22Rv1 (cell line): ENCODE data around the gene POR.
"Not testable (repeated sequence)": the region's sequence is repeated elsewhere in the genome, so short reads cannot be mapped to it uniquely, and the experiment has no call there.

Experiments
- H3K27ac ChIP-seq: fragments of 450-650 bp; 2 replicates; pipeline ENCODE4 v1.5.1; 2017
- CTCF ChIP-seq: fragments of 450-650 bp; IDR thresholded peaks from 2 replicates; pipeline ENCODE4 v1.5.1; 2017; ENCODE audit warnings: mild to moderate bottlenecking
- ZFX ChIP-seq: fragments of 450-650 bp; IDR thresholded peaks from 2 replicates; pipeline ENCODE4 v1.6.1; 2017; ENCODE audit warnings: antibody characterized with exemption, borderline replicate concordance

The POR gene

GRCh38 chr7:76020031-76020714, 105.2 kb downstream of the POR start:
- no peak overlapping the region for H3K27ac ChIP-seq
- TF ChIP-seq CTCF, result peak; percentile 93
- no peak for TF ChIP-seq ZFX

- H3K27ac ChIP-seq, result no peak overlapping the region
- TF ChIP-seq ZFX (no peak), CTCF (no peak)
Measured at GRCh38 chr7:76022026-76022780, 107.2 kb downstream of the POR start.

- TF ChIP-seq CTCF (no peak), ZFX (no peak)
- H3K27ac ChIP-seq, result no peak overlapping the region
Measured at GRCh38 chr7:76023002-76023401, 108.0 kb downstream of the POR start.

GRCh38 chr7:76029682-76030081, 114.7 kb downstream of the POR start:
- TF ChIP-seq CTCF, result peak; percentile 22; the same call in 1 of the 2 replicates
- not testable (repeated sequence) for H3K27ac ChIP-seq

- no peak overlapping the region for H3K27ac ChIP-seq
- TF ChIP-seq CTCF (no peak), ZFX (no peak)
Measured at GRCh38 chr7:76031964-76032363, 117.0 kb downstream of the POR start.
